ENCODE results near the gene KDM3B.

GRCh38 chr5:138354387-138354786, 1.9 kb downstream of the KDM3B start:
- TF ChIP-seq CTCF (IDR thresholded peaks at IDR 0.05; ENCODE audit: low read depth, low read length, poor library complexity, severe bottlenecking) (no peak), EZH2phosphoT487 (IDR thresholded peaks at IDR 0.05; ENCODE audit: borderline replicate concordance, low read length) (no peak)
